BE2C (cell line): ENCODE measurements around the gene SMC3.
"Not testable (repeated sequence)": the region's sequence is repeated elsewhere in the genome, so short reads cannot be mapped to it uniquely, and the experiment has no call there.

Source experiments
- DNase-seq: peaks from one replicate; pipeline ENCODE4 v3.0.0-alpha.2; 2020
- H3K27me3 ChIP-seq: fragments of 250-450 bp; sonication (Bioruptor Pico); 2 replicates; pipeline ENCODE4 v1.5.1; 2020; ENCODE audit warnings: mild to moderate bottlenecking
- H3K36me3 ChIP-seq: fragments of 250-450 bp; sonication (Bioruptor Pico); 2 replicates; pipeline ENCODE4 v1.5.1; 2020; ENCODE audit warnings: mild to moderate bottlenecking
- H3K4me1 ChIP-seq: fragments of 250-450 bp; sonication (Bioruptor Pico); 2 replicates; pipeline ENCODE4 v1.5.1; 2020
- H3K4me3 ChIP-seq: 2 replicates; pipeline ENCODE4 v1.5.1; 2011; ENCODE audit warnings: low read depth, low read length
- H3K9me3 ChIP-seq: fragments of 250-450 bp; sonication (Bioruptor Pico); 2 replicates; pipeline ENCODE4 v1.5.1; 2020
- TF ChIP-seq, protein P1 (sequence below): IDR thresholded peaks from 2 replicates; pipeline ENCODE4 v1.5.1; 2012; ENCODE audit warnings: mild to moderate bottlenecking, low read depth, low read length

The SMC3 gene

DNA sequence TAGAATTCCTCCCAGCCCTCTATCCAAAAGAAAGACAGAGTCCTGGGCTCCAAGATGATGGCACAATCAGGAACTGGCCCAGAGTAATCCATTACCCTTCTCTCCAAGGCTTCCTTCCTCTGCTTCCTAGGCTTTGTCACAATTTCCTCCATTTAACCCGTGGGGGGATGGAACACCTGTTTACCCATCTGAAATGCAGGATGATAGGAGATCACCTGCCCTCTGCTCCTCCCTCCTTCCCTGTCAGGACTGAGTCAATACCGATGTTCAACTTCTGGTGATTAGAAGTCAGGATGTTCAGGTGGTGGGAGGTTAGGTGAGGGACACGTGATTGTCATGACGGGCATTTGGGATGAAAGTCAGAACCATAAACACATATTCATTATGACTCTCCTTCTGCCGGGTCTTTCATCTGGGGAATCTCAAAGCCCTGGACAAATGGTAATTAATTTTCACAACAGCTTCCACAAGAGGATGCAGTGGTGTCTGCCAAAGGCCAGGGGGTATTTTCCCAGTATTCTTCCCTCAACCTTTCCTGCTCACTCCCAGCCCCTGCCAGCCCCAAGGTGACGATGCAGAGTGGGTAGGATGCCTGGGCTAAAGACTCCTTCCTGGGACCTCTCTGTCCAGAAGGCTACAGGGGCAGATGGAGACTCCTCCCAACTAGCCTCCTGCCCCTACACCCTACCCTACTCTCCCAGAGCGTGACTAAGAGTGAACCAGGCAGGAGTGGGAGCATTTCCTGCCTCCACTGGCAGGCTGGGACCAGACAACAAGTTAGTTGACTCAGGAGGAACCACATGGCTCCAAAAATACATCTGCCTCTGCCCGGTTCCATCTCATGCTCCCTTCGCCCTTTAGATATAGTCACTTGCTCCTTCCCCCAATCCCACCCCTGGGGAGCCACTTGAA is 41.9 kb upstream of the SMC3 start:
- Histone ChIP-seq H3K36me3 (no peaks in the 10 kb centered on the region), H3K27me3 (no peaks in the 10 kb centered on the region), H3K4me1 (no peaks in the 10 kb centered on the region), H3K9me3 (no peaks in the 10 kb centered on the region), H3K4me3 (no peak overlapping the region)
- DNase-seq: no peak
- TF ChIP-seq, protein P1, sequence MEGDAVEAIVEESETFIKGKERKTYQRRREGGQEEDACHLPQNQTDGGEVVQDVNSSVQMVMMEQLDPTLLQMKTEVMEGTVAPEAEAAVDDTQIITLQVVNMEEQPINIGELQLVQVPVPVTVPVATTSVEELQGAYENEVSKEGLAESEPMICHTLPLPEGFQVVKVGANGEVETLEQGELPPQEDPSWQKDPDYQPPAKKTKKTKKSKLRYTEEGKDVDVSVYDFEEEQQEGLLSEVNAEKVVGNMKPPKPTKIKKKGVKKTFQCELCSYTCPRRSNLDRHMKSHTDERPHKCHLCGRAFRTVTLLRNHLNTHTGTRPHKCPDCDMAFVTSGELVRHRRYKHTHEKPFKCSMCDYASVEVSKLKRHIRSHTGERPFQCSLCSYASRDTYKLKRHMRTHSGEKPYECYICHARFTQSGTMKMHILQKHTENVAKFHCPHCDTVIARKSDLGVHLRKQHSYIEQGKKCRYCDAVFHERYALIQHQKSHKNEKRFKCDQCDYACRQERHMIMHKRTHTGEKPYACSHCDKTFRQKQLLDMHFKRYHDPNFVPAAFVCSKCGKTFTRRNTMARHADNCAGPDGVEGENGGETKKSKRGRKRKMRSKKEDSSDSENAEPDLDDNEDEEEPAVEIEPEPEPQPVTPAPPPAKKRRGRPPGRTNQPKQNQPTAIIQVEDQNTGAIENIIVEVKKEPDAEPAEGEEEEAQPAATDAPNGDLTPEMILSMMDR: no peak

DNA sequence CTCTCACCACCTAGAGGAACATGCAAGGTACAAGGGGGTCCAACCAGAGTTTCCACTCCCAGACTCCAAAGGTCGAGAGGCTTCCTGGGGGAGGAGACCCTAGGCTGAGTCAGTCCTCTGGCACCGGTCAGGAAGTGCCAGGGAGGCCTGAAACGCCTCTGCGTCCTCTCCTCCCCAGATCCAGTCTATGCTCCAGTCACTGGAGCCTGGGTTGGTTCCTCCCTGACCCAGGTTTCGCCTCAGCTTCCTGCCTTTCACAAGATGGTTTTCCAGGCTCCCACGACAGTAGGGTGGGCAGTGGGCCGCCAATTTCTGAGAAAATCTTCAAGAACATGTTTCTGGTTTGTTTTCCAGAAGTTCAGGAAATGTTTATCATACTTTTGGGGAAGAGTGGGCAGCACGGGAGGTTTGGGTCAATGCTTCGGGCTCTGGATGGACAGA is 39.7 kb upstream of the SMC3 start:
- Histone ChIP-seq H3K4me1 (no peaks in the 10 kb centered on the region), H3K27me3 (no peaks in the 10 kb centered on the region), H3K4me3 (no peak overlapping the region), H3K36me3 (no peaks in the 10 kb centered on the region), H3K9me3 (no peaks in the 10 kb centered on the region)
- TF ChIP-seq, protein P1: no peak
- no peak for DNase-seq

DNA sequence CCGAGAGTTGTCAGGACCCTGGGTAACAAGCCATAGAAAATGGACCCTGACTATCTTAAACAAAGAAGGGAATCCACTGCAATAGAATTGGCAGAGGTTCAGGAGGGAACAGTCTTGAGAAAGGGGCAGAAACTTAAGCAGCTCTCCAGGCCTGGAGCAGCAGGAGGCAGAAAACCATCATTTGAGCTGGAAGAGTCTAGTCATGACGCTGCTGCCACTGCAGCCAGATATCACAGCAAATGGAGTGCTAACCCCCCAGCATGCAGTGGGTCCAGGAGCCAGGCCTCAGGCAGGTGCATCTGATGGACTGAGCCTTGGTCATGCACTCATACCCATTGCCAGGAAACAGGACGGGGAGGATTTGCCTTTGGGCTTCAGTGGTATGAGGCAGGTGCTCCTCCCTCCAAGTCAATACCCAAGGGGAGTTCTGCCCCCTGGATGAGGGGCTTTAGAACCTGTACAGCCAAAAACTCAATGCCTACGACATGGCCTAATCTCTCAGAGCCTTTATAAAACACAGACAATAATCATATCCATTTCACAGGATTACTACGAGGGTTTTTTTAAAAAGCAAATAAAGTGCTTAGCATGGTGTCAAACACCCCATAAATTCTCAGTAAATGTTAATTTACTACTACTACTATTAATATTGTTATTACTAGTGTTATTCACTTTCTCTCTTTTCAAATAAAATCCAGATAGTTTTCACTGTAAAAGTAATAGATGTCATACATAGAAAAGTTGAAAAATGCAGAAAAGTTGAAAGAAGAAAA is 39.1 kb upstream of the SMC3 start:
- H3K4me3 ChIP-seq: no peak overlapping the region
- no peaks in the 10 kb centered on the region for H3K4me1 ChIP-seq
- TF ChIP-seq, protein P1: no peak
- no peaks in the 10 kb centered on the region for H3K9me3 ChIP-seq
- H3K36me3 ChIP-seq: no peaks in the 10 kb centered on the region
- H3K27me3 ChIP-seq: no peaks in the 10 kb centered on the region
- DNase-seq: no peak

DNA sequence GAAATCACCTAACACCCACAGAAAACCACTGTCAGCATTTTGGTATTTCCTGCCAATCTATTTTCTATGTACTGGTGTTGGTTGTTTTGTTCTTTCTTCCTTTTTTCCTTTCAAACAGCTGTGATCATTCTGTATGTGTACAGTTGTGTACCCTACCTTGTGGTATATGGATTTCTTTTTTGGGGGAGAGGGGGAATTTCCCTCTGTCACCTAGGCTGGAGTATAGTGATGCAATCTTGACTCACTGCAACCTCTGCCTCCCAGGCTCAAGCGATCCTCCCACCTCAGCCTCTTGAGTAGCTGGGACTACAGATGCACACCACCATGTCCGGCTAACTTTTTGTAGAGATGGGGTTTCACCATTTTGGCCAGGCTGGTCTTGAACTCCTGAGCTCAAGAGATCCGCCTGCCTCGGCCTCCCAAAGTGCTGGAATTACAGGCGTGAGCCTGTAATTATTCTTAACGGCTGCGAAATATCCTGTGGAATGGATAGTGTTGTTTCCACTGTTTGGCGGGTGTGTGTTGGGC is 38.4 kb upstream of the SMC3 start:
- H3K4me1 ChIP-seq: not testable (repeated sequence)

DNA sequence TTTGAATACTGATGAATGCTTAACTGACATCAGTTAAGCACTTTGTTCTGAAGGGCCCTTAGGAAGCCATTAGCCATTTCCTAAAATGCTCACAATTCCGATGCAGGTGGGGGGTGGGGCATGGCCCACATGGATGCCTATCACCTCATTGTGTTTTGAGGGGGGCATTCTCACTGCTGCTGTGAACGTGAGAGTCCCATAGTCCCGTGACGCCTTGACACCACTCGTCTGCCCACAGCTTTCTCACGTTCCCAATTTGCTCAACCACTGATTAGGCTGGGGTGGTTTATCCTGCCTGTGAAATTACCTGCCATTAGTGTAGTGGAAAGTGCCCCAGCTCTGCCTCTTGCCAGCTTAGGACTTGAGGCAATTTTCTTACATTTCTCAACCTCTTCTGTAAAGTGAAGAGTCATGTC is 37.9 kb upstream of the SMC3 start:
- Histone ChIP-seq H3K4me3 (no peak overlapping the region; the same call in 1 of the 2 replicates), H3K36me3 (no peaks in the 10 kb centered on the region), H3K9me3 (no peaks in the 10 kb centered on the region), H3K27me3 (no peaks in the 10 kb centered on the region), H3K4me1 (no peaks in the 10 kb centered on the region)
- DNase-seq: no peak
- TF ChIP-seq, protein P1: no peak

More for the DNA sequence above, 38.4 kb upstream of the SMC3 start:
- not testable (repeated sequence) for H3K36me3 ChIP-seq, H3K9me3 ChIP-seq, H3K4me3 ChIP-seq, H3K27me3 ChIP-seq, DNase-seq

DNA sequence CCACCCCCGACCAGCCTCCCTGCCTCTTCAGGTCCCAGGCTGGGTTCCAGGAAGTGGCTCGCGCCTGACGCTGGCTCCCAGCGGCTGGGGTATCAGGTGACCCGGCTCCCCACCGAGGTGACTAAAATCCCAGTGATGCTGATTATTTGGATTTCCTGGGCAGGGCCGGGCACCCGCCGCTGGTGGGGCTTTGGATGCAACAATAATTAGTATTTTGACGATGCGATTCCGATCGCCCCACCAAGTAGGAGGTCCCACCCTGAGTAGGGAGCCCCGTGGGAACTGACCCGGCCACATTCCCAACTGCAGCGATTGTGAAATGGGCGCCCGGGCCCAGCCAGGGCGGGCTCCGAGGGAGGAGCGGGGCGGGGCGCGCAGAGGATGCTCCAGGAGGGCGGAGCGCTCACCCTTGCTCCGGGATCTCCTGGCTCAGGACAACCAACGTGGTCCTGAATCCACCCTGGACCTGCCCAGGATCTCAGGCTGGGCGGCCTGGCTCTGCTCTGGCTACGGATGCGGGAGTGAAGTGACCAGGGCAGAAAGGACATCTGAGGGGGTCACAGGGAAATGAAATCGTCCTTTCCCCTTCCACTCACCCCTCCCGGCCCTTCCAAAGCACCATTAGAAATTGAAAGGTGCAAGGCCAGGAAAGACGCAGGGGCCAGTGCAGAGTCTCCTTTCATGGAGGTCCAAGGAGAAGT is 37.2 kb upstream of the SMC3 start:
- Histone ChIP-seq H3K4me1 (no peaks in the 10 kb centered on the region), H3K4me3 (peak overlapping the region; percentile 57), H3K27me3 (no peaks in the 10 kb centered on the region), H3K36me3 (no peaks in the 10 kb centered on the region), H3K9me3 (no peaks in the 10 kb centered on the region)
- TF ChIP-seq, protein P1: no peak
- DNase-seq: peak; percentile 61
